Measurements from ENCODE around the gene LPP. TPM values are rescaled to one million over a fixed set of nuclear protein-coding genes. Genes with fewer than 3 reads are reported as not detected.

The LPP gene
- total RNA-seq, 1 donor, result 92.1 TPM

DNA sequence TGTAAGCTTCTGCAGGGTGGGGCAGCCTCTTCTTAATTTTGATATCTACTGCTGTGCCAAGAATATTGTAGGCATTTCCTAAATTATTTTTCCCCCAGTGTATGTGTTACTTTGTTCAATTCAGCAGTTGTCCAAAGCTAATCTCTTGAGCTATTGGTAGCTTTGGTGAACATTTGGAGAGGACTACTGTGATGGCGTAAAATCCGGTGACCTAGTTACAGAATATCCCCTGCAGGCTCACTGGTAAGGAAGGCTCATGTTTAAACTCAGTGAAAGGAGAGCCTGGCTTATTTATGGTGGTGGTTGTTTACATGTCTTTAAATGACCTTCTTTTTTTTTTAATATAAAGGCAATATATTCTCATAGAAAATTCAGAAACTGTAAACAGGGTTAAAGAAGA lies 105.6 kb downstream of the LPP start:
- TF ChIP-seq CTCF (IDR thresholded peaks at IDR 0.05; ENCODE audit: insufficient read depth, low read length), result no peak
- no peak for DNase-seq (ENCODE audit: low read depth)
- H3K4me3 ChIP-seq (ENCODE audit: low read depth, low read length), result no peak overlapping the region

DNA sequence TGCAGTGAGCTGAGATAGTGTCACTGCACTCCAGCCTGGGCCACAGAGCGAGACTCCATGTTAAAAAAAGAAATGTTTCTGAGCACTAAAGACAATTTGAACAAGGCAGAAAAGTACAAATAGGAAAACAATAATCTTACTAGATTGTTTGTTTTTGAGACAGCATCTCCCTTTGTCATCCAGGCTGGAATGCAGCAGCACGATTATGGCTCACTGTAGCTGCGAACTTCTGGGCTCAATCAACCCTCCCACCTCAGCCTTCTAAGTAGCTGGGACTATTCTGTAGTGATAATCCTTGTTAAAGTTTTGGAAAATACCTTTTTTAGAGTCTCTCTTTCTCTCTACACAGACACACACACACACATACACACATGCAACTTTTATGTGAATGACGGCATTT lies 107.1 kb downstream of the LPP start:
- no peak overlapping the region for H3K4me3 ChIP-seq (ENCODE audit: low read depth, low read length)
- TF ChIP-seq CTCF (IDR thresholded peaks at IDR 0.05; ENCODE audit: insufficient read depth, low read length), result no peak
- DNase-seq (ENCODE audit: low read depth), result no peak

DNA sequence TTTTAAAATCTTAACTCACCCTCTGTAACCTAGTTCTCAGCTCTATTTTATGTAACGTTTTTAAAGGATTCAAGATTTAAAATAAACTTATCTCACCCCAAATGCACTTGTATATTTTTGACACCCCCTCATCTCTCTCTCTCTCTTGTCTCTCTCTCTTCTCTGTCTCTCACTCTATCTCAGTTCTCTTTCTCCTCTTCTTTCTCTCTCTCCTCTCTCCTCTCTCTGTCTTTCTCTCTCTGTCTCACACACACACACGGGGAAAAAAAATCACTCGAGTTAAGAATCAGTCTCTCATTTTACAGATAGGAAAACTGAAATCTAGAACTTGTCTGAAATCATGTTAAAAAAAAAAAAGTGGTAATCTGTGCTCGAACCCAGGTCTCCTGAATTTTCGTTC lies 108.5 kb downstream of the LPP start:
- DNase-seq (ENCODE audit: low read depth), result no peak
- no peak for TF ChIP-seq CTCF (IDR thresholded peaks at IDR 0.05; ENCODE audit: insufficient read depth, low read length)
- H3K4me3 ChIP-seq (ENCODE audit: low read depth, low read length), result no peak overlapping the region

GRCh38 chr3:188262913-188263683 lies 109.1 kb downstream of the LPP start:
- no peak overlapping the region for H3K4me3 ChIP-seq (ENCODE audit: low read depth, low read length)
- peak; percentile 91 for DNase-seq (ENCODE audit: low read depth)
- no peak for TF ChIP-seq CTCF (IDR thresholded peaks at IDR 0.05; ENCODE audit: insufficient read depth, low read length)

GRCh38 chr3:188264226-188265207 lies 110.6 kb downstream of the LPP start:
- TF ChIP-seq CTCF (IDR thresholded peaks at IDR 0.05; ENCODE audit: insufficient read depth, low read length), result no peak
- H3K4me3 ChIP-seq (ENCODE audit: low read depth, low read length), result no peak overlapping the region
- DNase-seq (ENCODE audit: low read depth), result peak; percentile 60

DNA sequence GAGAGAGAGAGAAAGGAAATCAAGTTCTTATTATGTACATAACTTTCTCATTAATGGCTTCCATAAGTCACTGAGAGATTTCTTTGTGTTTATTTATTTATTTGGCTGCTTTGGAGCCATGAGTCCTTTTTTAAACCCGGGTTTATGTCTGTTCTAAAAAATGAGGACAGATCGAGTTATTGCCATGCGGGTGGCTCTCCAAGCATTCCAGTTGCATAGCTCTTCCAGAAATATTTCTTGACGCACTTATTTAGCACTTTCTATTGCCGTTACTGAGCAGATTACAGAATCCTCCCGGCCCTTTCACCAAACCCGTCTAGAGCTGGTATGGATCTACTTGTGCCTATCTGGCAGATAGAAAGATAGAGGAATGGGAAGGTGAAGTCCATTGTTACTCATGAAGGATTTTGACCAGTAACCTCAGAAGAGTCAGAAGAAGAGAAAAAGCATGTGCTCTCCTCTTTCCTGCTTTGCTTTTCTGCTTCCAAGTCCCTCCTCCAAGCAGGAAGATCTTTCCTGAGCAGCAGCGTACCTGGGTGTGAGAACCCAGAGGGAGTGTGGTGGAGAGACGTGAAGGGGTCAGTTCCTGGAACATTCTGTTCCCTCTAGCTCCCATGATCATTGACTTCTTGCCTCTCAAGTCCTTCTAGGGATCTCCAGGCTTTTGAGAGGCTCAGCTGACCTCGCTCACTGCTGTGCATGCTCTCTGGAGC lies 112.8 kb downstream of the LPP start:
- no peak for TF ChIP-seq CTCF (IDR thresholded peaks at IDR 0.05; ENCODE audit: insufficient read depth, low read length)
- H3K4me3 ChIP-seq (ENCODE audit: low read depth, low read length), result peak overlapping the region; percentile 62
- DNase-seq (ENCODE audit: low read depth), result peak; percentile 95

Measured in fibroblast of the aortic adventitia (primary cell).